Fibroblast of pulmonary artery (primary cell): Measurements from ENCODE around the gene CTNND1.

Source experiments
- DNase-seq: peaks from one replicate; pipeline ENCODE4 v3.0.0-alpha.2; 2010; ENCODE audit warnings: low read depth
- H3K4me3 ChIP-seq: replicated peaks from 2 replicates; pipeline ENCODE4 v1.5.1; 2011; ENCODE audit warnings: low read depth, mild to moderate bottlenecking, control low read depth, low read length, moderate library complexity
- CTCF ChIP-seq: IDR thresholded peaks from 2 replicates; pipeline ENCODE4 v1.5.1; 2011; ENCODE audit warnings: mild to moderate bottlenecking, control low read depth, low read length, inconsistent platforms; ENCODE audit errors: missing control alignments

CTNND1 gene

GRCh38 chr11:57763568-57763967, 2.0 kb downstream of the CTNND1 start:
- TF ChIP-seq CTCF: peak; percentile 57
- DNase-seq: peak; percentile 53
- H3K4me3 ChIP-seq: peak overlapping the region; percentile 71

- no peak for TF ChIP-seq CTCF
- H3K4me3 ChIP-seq: peak overlapping the region; percentile 71
- no peak for DNase-seq
Measured at GRCh38 chr11:57764021-57764420, 2.4 kb downstream of the CTNND1 start.

- H3K4me3 ChIP-seq: peak overlapping the region; percentile 71
- TF ChIP-seq CTCF: no peak
Measured at GRCh38 chr11:57764566-57764965, 3.0 kb downstream of the CTNND1 start.

GRCh38 chr11:57764972-57765371, 3.4 kb downstream of the CTNND1 start:
- no peak for DNase-seq
- TF ChIP-seq CTCF: no peak
- peak overlapping the region; percentile 71 for H3K4me3 ChIP-seq

More at GRCh38 chr11:57764566-57764965, 3.0 kb downstream of the CTNND1 start:
- DNase-seq: no peak

GRCh38 chr11:57770793-57771192, 9.2 kb downstream of the CTNND1 start:
- DNase-seq: no peak
- no peak for TF ChIP-seq CTCF
- no peak overlapping the region for H3K4me3 ChIP-seq

- no peak overlapping the region for H3K4me3 ChIP-seq
- no peak for TF ChIP-seq CTCF
- DNase-seq: no peak
Measured at GRCh38 chr11:57771365-57771764, 9.8 kb downstream of the CTNND1 start.

GRCh38 chr11:57772562-57772961, 11.0 kb downstream of the CTNND1 start:
- no peak overlapping the region for H3K4me3 ChIP-seq
- no peak for DNase-seq

More at GRCh38 chr11:57772562-57772961, 11.0 kb downstream of the CTNND1 start:
- no peak for TF ChIP-seq CTCF
